HEK293 (cell line): ENCODE data around the gene HMGCLL1.

ENCODE experiments used
- CTCF ChIA-PET: fragments of 350-600 bp; formaldehyde crosslinking; extraction: SDS; loops from one replicate; lab custom pipeline; 2021; ENCODE audit warnings: antibody characterized with exemption; lab: Yijun Ruan, JAX
- POLR2A ChIA-PET: fragments of 300-600 bp; formaldehyde crosslinking; extraction: SDS; loops from one replicate; lab custom pipeline; 2020; ENCODE audit warnings: antibody characterized with exemption, inconsistent platforms; lab: Yijun Ruan, JAX
- H3K27ac ChIP-seq: fragments of 200-500 bp; sonication (Bioruptor generic); 2 replicates; pipeline ENCODE4 v1.5.1; 2014; ENCODE audit warnings: low read depth, low read length, control low read depth, inconsistent platforms; ENCODE audit errors: extremely low read depth
- H3K36me3 ChIP-seq, 2 experiments: fragments of 200-500 bp in 1 of 2; sonication (Bioruptor generic) in 1 of 2; 1 replicate in 1 of 2; 2 replicates in 1 of 2; pipeline ENCODE4 v1.5.1; 2014 to 2017; ENCODE audit warnings: inconsistent platforms in 2 of 2, low read length in 2 of 2; ENCODE audit not compliant: control insufficient read depth in 2 of 2, insufficient read depth in 1 of 2
- H3K4me1 ChIP-seq: fragments of 200-500 bp; sonication (Bioruptor generic); 2 replicates; pipeline ENCODE4 v1.5.1; 2014; ENCODE audit warnings: mild to moderate bottlenecking, low read length, inconsistent platforms; ENCODE audit not compliant: control insufficient read depth, insufficient read depth
- H3K4me3 ChIP-seq: 2 replicates; pipeline ENCODE4 v1.5.1; 2011; ENCODE audit warnings: low read depth, mild to moderate bottlenecking, control low read depth, low read length, moderate library complexity
- H3K9me3 ChIP-seq: fragments of 200-500 bp; sonication (Bioruptor generic); 2 replicates; pipeline ENCODE4 v1.5.1; 2014; ENCODE audit warnings: low read depth, low read length, inconsistent platforms; ENCODE audit not compliant: control insufficient read depth, insufficient read depth
- BCL11A ChIP-seq: fragments of 450-650 bp; formaldehyde crosslinking; IDR thresholded peaks from 2 replicates; pipeline ENCODE4 v1.5.1; 2016; ENCODE audit warnings: low read depth, missing biosample characterization, missing genetic modification characterization
- HOXD13 ChIP-seq: sonication (generic); formaldehyde crosslinking; IDR thresholded peaks from 2 replicates; pipeline ENCODE4 v1.8.0; 2022; ENCODE audit warnings: missing genetic modification reagents, borderline replicate concordance
- MEIS1 ChIP-seq: sonication (generic); formaldehyde crosslinking; IDR thresholded peaks from 2 replicates; pipeline ENCODE4 v1.8.1; 2022; ENCODE audit warnings: missing genetic modification reagents, mild to moderate bottlenecking, borderline replicate concordance
- OVOL3 ChIP-seq: fragments of 450-650 bp; formaldehyde crosslinking; IDR thresholded peaks from 2 replicates; pipeline ENCODE4 v1.5.1; 2016; ENCODE audit warnings: missing biosample characterization, missing genetic modification characterization
- RBAK ChIP-seq: fragments of 450-650 bp; formaldehyde crosslinking; IDR thresholded peaks from 2 replicates; pipeline ENCODE4 v1.5.1; 2016; ENCODE audit warnings: missing biosample characterization, missing genetic modification characterization
- ZFHX2 ChIP-seq: fragments of 450-650 bp; formaldehyde crosslinking; conservative IDR thresholded peaks from 2 replicates; pipeline ENCODE4 v1.5.1; 2016; ENCODE audit warnings: missing biosample characterization, missing genetic modification characterization
- ZNF174 ChIP-seq: fragments of 450-650 bp; formaldehyde crosslinking; IDR thresholded peaks from 2 replicates; pipeline ENCODE4 v1.5.0; 2017; ENCODE audit warnings: missing biosample characterization, mild to moderate bottlenecking, missing genetic modification characterization
- ZNF214 ChIP-seq: fragments of 450-650 bp; formaldehyde crosslinking; IDR thresholded peaks from 2 replicates; pipeline ENCODE4 v1.5.1; 2017; ENCODE audit warnings: missing biosample characterization, mild to moderate bottlenecking, missing genetic modification characterization, borderline replicate concordance
- ZNF23 ChIP-seq: fragments of 450-650 bp; formaldehyde crosslinking; IDR thresholded peaks from 2 replicates; pipeline ENCODE4 v1.5.1; 2016; ENCODE audit warnings: missing biosample characterization, missing genetic modification characterization, borderline replicate concordance
- ZNF266 ChIP-seq: fragments of 450-650 bp; formaldehyde crosslinking; IDR thresholded peaks from 2 replicates; pipeline ENCODE4 v1.5.1; 2016; ENCODE audit warnings: missing biosample characterization, missing genetic modification characterization, low read depth
- ZNF274 ChIP-seq, 2 experiments: fragments of 200-500 bp in 1 of 2; fragments of 450-650 bp in 1 of 2; sonication (Bioruptor generic) in 1 of 2; formaldehyde crosslinking in 1 of 2; IDR thresholded peaks; 2 replicates each; pipeline versions ENCODE4 v1.5.1 to v1.6.1; 2014 to 2016; ENCODE audit warnings: borderline replicate concordance in 1 of 2, inconsistent platforms in 1 of 2, low read length in 1 of 2, missing biosample characterization in 1 of 2, missing genetic modification characterization in 1 of 2
- ZNF324 ChIP-seq: fragments of 450-650 bp; formaldehyde crosslinking; IDR thresholded peaks from 2 replicates; pipeline ENCODE4 v1.5.1; 2016; ENCODE audit warnings: missing biosample characterization, missing genetic modification characterization
- ZNF48 ChIP-seq: fragments of 450-650 bp; formaldehyde crosslinking; IDR thresholded peaks from 2 replicates; pipeline ENCODE4 v1.5.1; 2016; ENCODE audit warnings: missing biosample characterization, missing genetic modification characterization
- ZNF596 ChIP-seq: fragments of 450-650 bp; IDR thresholded peaks from 2 replicates; pipeline ENCODE4 v1.5.0; 2018; ENCODE audit warnings: missing biosample characterization, mild to moderate bottlenecking, missing genetic modification characterization, moderate library complexity
- TF ChIP-seq, protein P1 (sequence below): fragments of 450-650 bp; formaldehyde crosslinking; IDR thresholded peaks from 2 replicates; pipeline ENCODE4 v1.5.1; 2016; ENCODE audit warnings: missing biosample characterization, missing genetic modification characterization
- TF ChIP-seq, protein P2 (sequence below): fragments of 450-650 bp; formaldehyde crosslinking; IDR thresholded peaks from 2 replicates; pipeline ENCODE4 v1.5.0; 2017; ENCODE audit warnings: missing biosample characterization, missing genetic modification characterization, borderline replicate concordance
- TF ChIP-seq, protein P3 (sequence below): fragments of 450-650 bp; formaldehyde crosslinking; IDR thresholded peaks from 2 replicates; pipeline ENCODE4 v1.5.1; 2016; ENCODE audit warnings: missing biosample characterization, missing genetic modification characterization
- TF ChIP-seq, protein P4 (sequence below): fragments of 450-650 bp; formaldehyde crosslinking; conservative IDR thresholded peaks from 2 replicates; pipeline ENCODE4 v1.5.1; 2016; ENCODE audit warnings: low read depth, missing biosample characterization, missing genetic modification characterization

HMGCLL1 gene

DNA sequence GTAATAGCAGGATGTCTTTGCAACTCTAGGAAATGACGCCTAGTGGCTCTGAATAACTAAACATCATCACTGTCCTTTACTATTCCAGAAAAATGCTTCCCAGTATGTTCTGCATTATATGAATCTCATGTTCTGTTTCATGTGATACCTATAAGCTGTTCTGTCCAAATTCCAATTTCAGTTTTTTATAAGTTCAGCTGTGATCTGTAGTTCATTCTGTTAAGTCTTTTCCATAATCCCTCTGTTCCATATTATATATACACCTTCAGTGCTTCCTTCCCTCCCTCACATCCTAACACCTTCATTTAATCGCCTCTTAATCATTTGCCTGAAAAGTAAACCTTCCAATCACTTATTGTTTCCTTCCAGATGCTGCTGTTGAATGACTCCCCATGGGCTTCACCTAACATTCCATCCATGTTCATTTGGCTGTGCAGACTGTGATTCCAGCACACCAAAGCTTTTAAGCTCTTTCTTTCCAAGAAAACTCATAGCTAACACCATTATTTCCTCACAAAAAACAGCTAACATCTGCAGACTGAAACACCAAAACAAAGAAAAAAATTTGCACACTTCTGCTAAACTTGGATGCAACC lies 18.6 kb downstream of the HMGCLL1 start (continued):
- TF ChIP-seq ZNF324, result no peak
- no peak for TF ChIP-seq ZNF266 (tag by site-specific recombination)
- no peak for TF ChIP-seq RBAK (tag by site-specific recombination)

DNA sequence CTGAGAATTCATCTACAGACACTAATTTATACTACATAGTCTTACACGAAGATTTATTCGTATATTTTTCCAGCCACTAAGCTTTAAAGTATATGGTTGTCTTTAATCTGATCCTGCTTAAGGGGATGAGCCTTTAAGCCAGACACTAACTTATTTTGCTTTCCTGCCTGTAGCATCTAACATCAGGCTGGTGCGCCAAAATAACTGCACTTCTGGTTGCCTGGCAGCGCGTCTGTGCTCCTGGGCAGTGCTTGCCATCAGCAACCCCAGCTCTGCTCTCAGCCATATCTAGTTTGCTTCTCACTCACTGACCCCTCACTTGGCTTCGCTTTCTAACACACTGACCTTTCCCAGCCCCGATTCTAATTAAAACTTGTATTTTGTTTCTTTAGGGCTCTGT lies 21.8 kb downstream of the HMGCLL1 start:
- ChIA-PET POLR2A (no interaction called here), CTCF (no interaction called here)
- Histone ChIP-seq H3K4me3 (no peak overlapping the region), H3K4me1 (no peaks in the 10 kb centered on the region), H3K36me3 (no peaks in the 10 kb centered on the region), H3K9me3 (no peaks in the 10 kb centered on the region), H3K27ac (no peak overlapping the region)
- no peak for TF ChIP-seq BCL11A (tag by site-specific recombination)
- no peak for TF ChIP-seq ZNF596 (tag by site-specific recombination)
- TF ChIP-seq, protein P1, sequence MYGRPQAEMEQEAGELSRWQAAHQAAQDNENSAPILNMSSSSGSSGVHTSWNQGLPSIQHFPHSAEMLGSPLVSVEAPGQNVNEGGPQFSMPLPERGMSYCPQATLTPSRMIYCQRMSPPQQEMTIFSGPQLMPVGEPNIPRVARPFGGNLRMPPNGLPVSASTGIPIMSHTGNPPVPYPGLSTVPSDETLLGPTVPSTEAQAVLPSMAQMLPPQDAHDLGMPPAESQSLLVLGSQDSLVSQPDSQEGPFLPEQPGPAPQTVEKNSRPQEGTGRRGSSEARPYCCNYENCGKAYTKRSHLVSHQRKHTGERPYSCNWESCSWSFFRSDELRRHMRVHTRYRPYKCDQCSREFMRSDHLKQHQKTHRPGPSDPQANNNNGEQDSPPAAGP, result no peak
- no peak for TF ChIP-seq ZNF274 (IDR thresholded peaks at IDR 0.05; ENCODE audit: low read length)
- no peak for TF ChIP-seq ZNF274 (tag by site-specific recombination; IDR thresholded peaks at IDR 0.05; ENCODE audit: borderline replicate concordance)
- TF ChIP-seq ZNF23 (tag by site-specific recombination), result no peak
- no peak for TF ChIP-seq ZNF174 (tag by site-specific recombination)
- TF ChIP-seq HOXD13 (CRISPR knock-in tag), result no peak
- no peak for TF ChIP-seq ZNF214 (tag by site-specific recombination)
- TF ChIP-seq, protein P2, sequence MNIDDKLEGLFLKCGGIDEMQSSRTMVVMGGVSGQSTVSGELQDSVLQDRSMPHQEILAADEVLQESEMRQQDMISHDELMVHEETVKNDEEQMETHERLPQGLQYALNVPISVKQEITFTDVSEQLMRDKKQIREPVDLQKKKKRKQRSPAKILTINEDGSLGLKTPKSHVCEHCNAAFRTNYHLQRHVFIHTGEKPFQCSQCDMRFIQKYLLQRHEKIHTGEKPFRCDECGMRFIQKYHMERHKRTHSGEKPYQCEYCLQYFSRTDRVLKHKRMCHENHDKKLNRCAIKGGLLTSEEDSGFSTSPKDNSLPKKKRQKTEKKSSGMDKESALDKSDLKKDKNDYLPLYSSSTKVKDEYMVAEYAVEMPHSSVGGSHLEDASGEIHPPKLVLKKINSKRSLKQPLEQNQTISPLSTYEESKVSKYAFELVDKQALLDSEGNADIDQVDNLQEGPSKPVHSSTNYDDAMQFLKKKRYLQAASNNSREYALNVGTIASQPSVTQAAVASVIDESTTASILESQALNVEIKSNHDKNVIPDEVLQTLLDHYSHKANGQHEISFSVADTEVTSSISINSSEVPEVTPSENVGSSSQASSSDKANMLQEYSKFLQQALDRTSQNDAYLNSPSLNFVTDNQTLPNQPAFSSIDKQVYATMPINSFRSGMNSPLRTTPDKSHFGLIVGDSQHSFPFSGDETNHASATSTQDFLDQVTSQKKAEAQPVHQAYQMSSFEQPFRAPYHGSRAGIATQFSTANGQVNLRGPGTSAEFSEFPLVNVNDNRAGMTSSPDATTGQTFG (tag by site-specific recombination), result no peak

DNA sequence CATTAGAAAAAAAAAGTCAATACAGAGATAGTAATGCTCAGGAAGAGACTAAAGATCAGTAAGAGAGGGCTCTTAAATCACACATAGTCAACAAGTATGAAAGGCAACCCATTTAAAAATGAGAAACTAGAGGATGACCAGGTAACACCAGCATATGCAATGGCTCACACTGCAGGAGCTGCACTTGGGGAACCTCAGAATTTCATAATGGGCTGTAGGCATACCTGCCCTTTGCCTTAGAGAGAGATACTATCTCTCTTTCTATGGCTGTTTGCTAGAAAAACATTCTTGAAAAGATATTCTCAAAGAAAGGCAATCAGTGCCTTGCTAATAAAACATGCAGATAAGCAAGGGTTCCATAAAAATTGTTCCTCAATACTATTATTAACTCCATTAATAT lies 33.2 kb downstream of the HMGCLL1 start:
- POLR2A ChIA-PET, result no interaction called here
- Histone ChIP-seq H3K4me3 (no peak overlapping the region), H3K27ac (no peak overlapping the region), H3K4me1 (no peaks in the 10 kb centered on the region), H3K36me3 (no peaks in the 10 kb centered on the region), H3K9me3 (no peaks in the 10 kb centered on the region)
- CTCF ChIA-PET, result interaction anchor here (1.5 to 1.6 kb wide), 2 partner anchors 9 to 18 kb away, joined by 3 to 6 read pairs; no protein-coding TSS in a partner anchor
- TF ChIP-seq, protein P3, sequence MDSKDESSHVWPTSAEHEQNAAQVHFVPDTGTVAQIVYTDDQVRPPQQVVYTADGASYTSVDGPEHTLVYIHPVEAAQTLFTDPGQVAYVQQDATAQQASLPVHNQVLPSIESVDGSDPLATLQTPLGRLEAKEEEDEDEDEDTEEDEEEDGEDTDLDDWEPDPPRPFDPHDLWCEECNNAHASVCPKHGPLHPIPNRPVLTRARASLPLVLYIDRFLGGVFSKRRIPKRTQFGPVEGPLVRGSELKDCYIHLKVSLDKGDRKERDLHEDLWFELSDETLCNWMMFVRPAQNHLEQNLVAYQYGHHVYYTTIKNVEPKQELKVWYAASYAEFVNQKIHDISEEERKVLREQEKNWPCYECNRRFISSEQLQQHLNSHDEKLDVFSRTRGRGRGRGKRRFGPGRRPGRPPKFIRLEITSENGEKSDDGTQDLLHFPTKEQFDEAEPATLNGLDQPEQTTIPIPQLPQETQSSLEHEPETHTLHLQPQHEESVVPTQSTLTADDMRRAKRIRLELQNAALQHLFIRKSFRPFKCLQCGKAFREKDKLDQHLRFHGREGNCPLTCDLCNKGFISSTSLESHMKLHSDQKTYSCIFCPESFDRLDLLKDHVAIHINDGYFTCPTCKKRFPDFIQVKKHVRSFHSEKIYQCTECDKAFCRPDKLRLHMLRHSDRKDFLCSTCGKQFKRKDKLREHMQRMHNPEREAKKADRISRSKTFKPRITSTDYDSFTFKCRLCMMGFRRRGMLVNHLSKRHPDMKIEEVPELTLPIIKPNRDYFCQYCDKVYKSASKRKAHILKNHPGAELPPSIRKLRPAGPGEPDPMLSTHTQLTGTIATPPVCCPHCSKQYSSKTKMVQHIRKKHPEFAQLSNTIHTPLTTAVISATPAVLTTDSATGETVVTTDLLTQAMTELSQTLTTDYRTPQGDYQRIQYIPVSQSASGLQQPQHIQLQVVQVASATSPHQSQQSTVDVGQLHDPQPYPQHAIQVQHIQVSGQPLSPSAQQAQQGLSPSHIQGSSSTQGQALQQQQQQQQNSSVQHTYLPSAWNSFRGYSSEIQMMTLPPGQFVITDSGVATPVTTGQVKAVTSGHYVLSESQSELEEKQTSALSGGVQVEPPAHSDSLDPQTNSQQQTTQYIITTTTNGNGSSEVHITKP, result no peak
- TF ChIP-seq ZNF48 (tag by site-specific recombination) (no peak), MEIS1 (CRISPR knock-in tag) (no peak), OVOL3 (tag by site-specific recombination) (no peak), ZFHX2 (tag by site-specific recombination) (no peak)
- TF ChIP-seq, protein P4, sequence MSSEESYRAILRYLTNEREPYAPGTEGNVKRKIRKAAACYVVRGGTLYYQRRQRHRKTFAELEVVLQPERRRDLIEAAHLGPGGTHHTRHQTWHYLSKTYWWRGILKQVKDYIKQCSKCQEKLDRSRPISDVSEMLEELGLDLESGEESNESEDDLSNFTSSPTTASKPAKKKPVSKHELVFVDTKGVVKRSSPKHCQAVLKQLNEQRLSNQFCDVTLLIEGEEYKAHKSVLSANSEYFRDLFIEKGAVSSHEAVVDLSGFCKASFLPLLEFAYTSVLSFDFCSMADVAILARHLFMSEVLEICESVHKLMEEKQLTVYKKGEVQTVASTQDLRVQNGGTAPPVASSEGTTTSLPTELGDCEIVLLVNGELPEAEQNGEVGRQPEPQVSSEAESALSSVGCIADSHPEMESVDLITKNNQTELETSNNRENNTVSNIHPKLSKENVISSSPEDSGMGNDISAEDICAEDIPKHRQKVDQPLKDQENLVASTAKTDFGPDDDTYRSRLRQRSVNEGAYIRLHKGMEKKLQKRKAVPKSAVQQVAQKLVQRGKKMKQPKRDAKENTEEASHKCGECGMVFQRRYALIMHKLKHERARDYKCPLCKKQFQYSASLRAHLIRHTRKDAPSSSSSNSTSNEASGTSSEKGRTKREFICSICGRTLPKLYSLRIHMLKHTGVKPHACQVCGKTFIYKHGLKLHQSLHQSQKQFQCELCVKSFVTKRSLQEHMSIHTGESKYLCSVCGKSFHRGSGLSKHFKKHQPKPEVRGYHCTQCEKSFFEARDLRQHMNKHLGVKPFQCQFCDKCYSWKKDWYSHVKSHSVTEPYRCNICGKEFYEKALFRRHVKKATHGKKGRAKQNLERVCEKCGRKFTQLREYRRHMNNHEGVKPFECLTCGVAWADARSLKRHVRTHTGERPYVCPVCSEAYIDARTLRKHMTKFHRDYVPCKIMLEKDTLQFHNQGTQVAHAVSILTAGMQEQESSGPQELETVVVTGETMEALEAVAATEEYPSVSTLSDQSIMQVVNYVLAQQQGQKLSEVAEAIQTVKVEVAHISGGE (tag by site-specific recombination), result no peak
